Adrenal gland (tissue), 12 donors: ENCODE results near the gene AOC1. TPM values are rescaled to one million over a fixed set of nuclear protein-coding genes. Genes with fewer than 3 reads are reported as not detected.

Source experiments
- DNase-seq, 7 donors: peaks; one replicate each; pipeline ENCODE4 v3.0.0-alpha.2; 2019 to 2020
- H3K27ac ChIP-seq, 5 donors: fragments of 200-600 bp; sonication (generic) in 4 of 5; 1 replicate in 3 of 5; 2 replicates in 2 of 5; pipeline versions ENCODE4 v1.5.1 to v1.8.0; 2016 to 2020; ENCODE audit warnings: mild to moderate bottlenecking in 1 of 5
- H3K27me3 ChIP-seq: fragments of 200-600 bp; 2 replicates; pipeline ENCODE4 v1.8.0; 2021
- H3K36me3 ChIP-seq, 2 donors: fragments of 200-600 bp; replicated peaks in 1 of 2; 1 replicate in 1 of 2; 2 replicates in 1 of 2; pipeline versions ENCODE4 v1.5.1 to v1.8.0; 2018 to 2022
- H3K4me1 ChIP-seq, 2 donors: fragments of 200-600 bp; replicated peaks in 1 of 2; 1 replicate in 1 of 2; 2 replicates in 1 of 2; pipeline versions ENCODE4 v1.5.1 to v1.8.0; 2018 to 2021
- H3K4me3 ChIP-seq, 4 donors: fragments of 200-600 bp; sonication (generic) in 3 of 4; one replicate each; pipeline ENCODE4 v1.5.1; 2016 to 2018
- H3K9me3 ChIP-seq, 3 donors: fragments of 200-600 bp; sonication (generic) in 1 of 3; replicated peaks in 1 of 3; 1 replicate in 2 of 3; 2 replicates in 1 of 3; pipeline versions ENCODE4 v1.5.1 to v1.8.0; 2016 to 2021
- POLR2A ChIP-seq, 2 donors: fragments of 450-650 bp; IDR thresholded peaks; one replicate each; pipeline ENCODE4 v1.6.1; 2017; ENCODE audit warnings: antibody characterized with exemption in 2 of 2, mild to moderate bottlenecking in 2 of 2, moderate library complexity in 1 of 2
- WGBS, 4 donors: extraction: QIAGEN DNeasy Blood & Tissue Kit in 2 of 4; methylation state at CpG; one replicate each; pipeline versions ENCODE4 v1.1.5 to v1.1.7; 2013 to 2017; 5-methylcytosine and 5-hydroxymethylcytosine counted together
- intact Hi-C, 2 donors: fragments of 100-400 bp; cut with DNase I; formaldehyde crosslinking; loops; one replicate each; pipeline versions ENCODE4 v1.14.1 to v1.15.0; 2022 to 2023
- polyA plus RNA-seq, 3 donors: library from polyadenylated mRNA; stranded (reverse); fragments of 200-250 nt in 2 of 3; fragments of 350-450 nt in 1 of 3; fragmentation: Illumina TruSeq in 1 of 3; extraction: RNeasy Lipid Tissue Mini Kit (QIAGEN cat#74804) in 1 of 3; gene quantifications; one replicate each; pipeline ENCODE4 v1.2.3, GENCODE V29; 2013 to 2014
- total RNA-seq, 9 donors: library from RNA; depleted of rRNA in 4 of 9; stranded (reverse); fragments of >200 nt in 4 of 9; fragments of 120-200 nt in 1 of 9; fragmentation: NEBNext Ultra II Directional in 1 of 9; extraction: Animal tissue kit (Norgen Biotek cat#: 25700) in 1 of 9; gene quantifications; one replicate each; pipeline versions ENCODE4 v1.1.0 to v1.2.4, GENCODE V29; 2013 to 2023
- TF ChIP-seq, protein P1 (sequence below), 6 experiments: fragments of 450-650 bp in 4 of 6; fragments of 200-600 bp in 2 of 6; sonication (generic) in 1 of 6; IDR thresholded peaks; 1 replicate in 5 of 6; 2 replicates in 1 of 6; pipeline versions ENCODE4 v1.5.1 to v1.8.0; 2016 to 2021; ENCODE audit warnings: antibody characterized with exemption in 6 of 6, mild to moderate bottlenecking in 2 of 6, moderate library complexity in 1 of 6
- donor health status: healthy with polysubstance abuse.
- donor health status: Bipolar disorder and iron deficiency.
- donor health status: DM: yes; HTN: yes; CAD: no.
- donor health status: DM: no; HTN: no; CAD: no.
- donor health status: DM: no; HTN: no; CAD: no.
- donor health status: DM: yes; HTN: yes; CAD: no.

The AOC1 gene
- total and polyA plus RNA-seq, 12 donors, result 0.10 to 0.32 (median 0.15) TPM; not detected in 7

DNA sequence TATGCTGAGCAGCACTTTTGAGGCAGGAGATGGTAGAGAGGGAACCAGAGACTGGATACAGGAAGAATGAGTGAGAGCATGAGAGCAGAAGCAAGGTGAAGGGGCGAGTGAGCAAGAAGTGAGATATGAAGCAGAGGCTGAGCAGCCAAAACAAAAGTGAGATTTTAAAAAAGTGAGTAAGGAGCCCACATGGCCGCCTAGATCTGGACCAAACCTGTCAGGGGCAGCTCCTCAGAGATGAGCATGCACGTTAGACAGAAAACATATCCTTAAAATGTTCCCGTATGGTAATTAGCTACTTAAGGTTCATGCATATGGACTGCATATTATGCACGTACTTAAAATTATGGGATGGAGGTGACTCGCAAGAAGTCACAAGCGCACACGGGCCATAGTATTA, 29.3 kb upstream of the AOC1 start:
- Histone ChIP-seq H3K9me3 (no peaks in the 10 kb centered on the region), H3K36me3 (no peaks in the 10 kb centered on the region), H3K4me1 (no peaks in the 10 kb centered on the region), H3K27me3 (no peaks in the 10 kb centered on the region), H3K4me3 (no peak overlapping the region), H3K27ac (no peak overlapping the region)
- DNase-seq, result no peak
- 82 to 86% (median 85%) methylated on average over 8 of the region's 8 CpGs for WGBS, 4 donors
- TF ChIP-seq, protein P1, sequence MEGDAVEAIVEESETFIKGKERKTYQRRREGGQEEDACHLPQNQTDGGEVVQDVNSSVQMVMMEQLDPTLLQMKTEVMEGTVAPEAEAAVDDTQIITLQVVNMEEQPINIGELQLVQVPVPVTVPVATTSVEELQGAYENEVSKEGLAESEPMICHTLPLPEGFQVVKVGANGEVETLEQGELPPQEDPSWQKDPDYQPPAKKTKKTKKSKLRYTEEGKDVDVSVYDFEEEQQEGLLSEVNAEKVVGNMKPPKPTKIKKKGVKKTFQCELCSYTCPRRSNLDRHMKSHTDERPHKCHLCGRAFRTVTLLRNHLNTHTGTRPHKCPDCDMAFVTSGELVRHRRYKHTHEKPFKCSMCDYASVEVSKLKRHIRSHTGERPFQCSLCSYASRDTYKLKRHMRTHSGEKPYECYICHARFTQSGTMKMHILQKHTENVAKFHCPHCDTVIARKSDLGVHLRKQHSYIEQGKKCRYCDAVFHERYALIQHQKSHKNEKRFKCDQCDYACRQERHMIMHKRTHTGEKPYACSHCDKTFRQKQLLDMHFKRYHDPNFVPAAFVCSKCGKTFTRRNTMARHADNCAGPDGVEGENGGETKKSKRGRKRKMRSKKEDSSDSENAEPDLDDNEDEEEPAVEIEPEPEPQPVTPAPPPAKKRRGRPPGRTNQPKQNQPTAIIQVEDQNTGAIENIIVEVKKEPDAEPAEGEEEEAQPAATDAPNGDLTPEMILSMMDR (IDR thresholded peaks at IDR 0.05), result no peak
- TF ChIP-seq POLR2A (IDR thresholded peaks at IDR 0.05), result no peak
- intact Hi-C loops, result no loop called here

GRCh38 chr7:150823484-150824126, 28.7 kb upstream of the AOC1 start:
- Histone ChIP-seq H3K27me3 (no peaks in the 10 kb centered on the region), H3K27ac (no peak overlapping the region), H3K9me3 (no peaks in the 10 kb centered on the region), H3K36me3 (no peaks in the 10 kb centered on the region), H3K4me1 (no peaks in the 10 kb centered on the region), H3K4me3 (no peak overlapping the region)
- WGBS, 4 donors, result 82 to 91% (median 84%) methylated on average over 10 of the region's 10 CpGs
- no peak for TF ChIP-seq POLR2A (IDR thresholded peaks at IDR 0.05)
- TF ChIP-seq, protein P1 (IDR thresholded peaks at IDR 0.05), result no peak
- DNase-seq, result no peak
- intact Hi-C loops, result no loop called here

- WGBS, 4 donors, result 89 to 97% (median 93%) methylated on average over 7 to 20 of the region's 20 CpGs
- no peak for DNase-seq
- no peak overlapping the region for H3K27ac ChIP-seq
Measured at GRCh38 chr7:150824379-150825177, 27.7 kb upstream of the AOC1 start.

More at GRCh38 chr7:150824379-150825177, 27.7 kb upstream of the AOC1 start:
- Histone ChIP-seq H3K4me3 (no peak overlapping the region), H3K9me3 (no peaks in the 10 kb centered on the region), H3K27me3 (no peaks in the 10 kb centered on the region), H3K4me1 (no peaks in the 10 kb centered on the region), H3K36me3 (no peaks in the 10 kb centered on the region)
- intact Hi-C loops, result no loop called here
- TF ChIP-seq POLR2A (IDR thresholded peaks at IDR 0.05), result no peak
- TF ChIP-seq, protein P1 (IDR thresholded peaks at IDR 0.05), result no peak
